K562 treated with DMSO at 1 percent for 4 hours (cell line): ENCODE data around the gene EID2B. TPM values are rescaled to one million over a fixed set of nuclear protein-coding genes. Genes with fewer than 3 reads are reported as not detected.

Source experiments
- total RNA-seq: library from RNA; unstranded; fragments of 300-600 nt; gene quantifications from 2 replicates; pipeline ENCODE4 v1.2.3, GENCODE V29; 2022; ENCODE audit not compliant: insufficient read depth

The EID2B gene
- 5.0 and 31.6 TPM in 2 replicates for total RNA-seq

GRCh38 chr19:39532233-39533002 is at the start of gene EID2B:
EID2B (minus strand) TSS chr19:39532852; CDS start chr19:39532802, 50 bp downstream.

GRCh38 chr19:39539518-39540332 is 7.1 kb upstream of the EID2B start, which contains the start of gene EID2:
EID2 (minus strand) TSS chr19:39540161; CDS start chr19:39540079, 82 bp downstream.

GRCh38 chr19:39514840-39515550 is 17.7 kb downstream of the EID2B start, which contains the start of gene SELENOV:
SELENOV (plus strand) TSS chr19:39515139; CDS start chr19:39515213, 74 bp downstream.

GRCh38 chr19:39498798-39499642 is 33.6 kb downstream of the EID2B start, which contains the start of gene DLL3:
DLL3 (plus strand) TSS chr19:39498947; CDS start chr19:39498975, 28 bp downstream.

Other genes starting within 250 kb of the EID2B start
- gene IFNL1, start 236.4 kb downstream of the EID2B start, total RNA-seq = not detected in 2 replicates
- gene LRFN1, start 212.0 kb downstream of the EID2B start, total RNA-seq = 4.1 and 6.5 TPM in 2 replicates
- gene GMFG, start 196.8 kb downstream of the EID2B start, total RNA-seq = 94.0 and 163 TPM in 2 replicates
- gene SAMD4B, start 190.4 kb downstream of the EID2B start, total RNA-seq = 89.5 and 108 TPM in 2 replicates
- gene PAF1, start 141.7 kb downstream of the EID2B start, total RNA-seq = 35.4 and 44.9 TPM in 2 replicates
- gene MED29, start 141.5 kb downstream of the EID2B start, total RNA-seq = 16.7 and 17.5 TPM in 2 replicates
- 20.2 and 24.1 TPM in 2 replicates for gene ZFP36, start 126.0 kb downstream of the EID2B start, total RNA-seq
- 4.4 and 20.7 TPM in 2 replicates for gene PLEKHG2, start 120.2 kb downstream of the EID2B start, total RNA-seq
- 9,929 and 11,096 TPM in 2 replicates for gene RPS16, start 96.9 kb downstream of the EID2B start, total RNA-seq
- gene SUPT5H, start 87.3 kb downstream of the EID2B start, total RNA-seq = 106 and 123 TPM in 2 replicates
- gene TIMM50, start 52.0 kb downstream of the EID2B start, total RNA-seq = 111 and 116 TPM in 2 replicates
- 0.81 TPM in 1 of 2 replicates, not detected in the other for gene DLL3, start 33.9 kb downstream of the EID2B start, total RNA-seq
- gene SELENOV, start 17.7 kb downstream of the EID2B start, total RNA-seq = not detected in 2 replicates
- gene EID2, start 7.3 kb upstream of the EID2B start, total RNA-seq = 16.5 and 18.2 TPM in 2 replicates
- 6.6 TPM in 1 of 2 replicates, not detected in the other for gene LGALS13, start 69.7 kb upstream of the EID2B start, total RNA-seq
- gene LGALS16, start 123.1 kb upstream of the EID2B start, total RNA-seq = not detected in 2 replicates
- not detected in 2 replicates for gene LGALS14, start 171.6 kb upstream of the EID2B start, total RNA-seq
- not detected in 2 replicates for gene CLC, start 205.2 kb upstream of the EID2B start, total RNA-seq
- not detected in 2 replicates for gene LEUTX, start 246.0 kb upstream of the EID2B start, total RNA-seq